Stimulated activated memory B cell treated with anti-CD40 and anti-IgM and Interleukin-4, amounts not matched to agents 10 μg/mL and 1 μg/mL and 100 μg/mL, for 72 hours (primary cell): Measurements from ENCODE around the gene C18orf63.
A peak's percentile ranks its signal among the peaks of the same experiment; 100 is the strongest.

Source experiments
- ATAC-seq: fragments of 150-1000 bp; cut with Tn5 transposase; 2 replicates; pipeline ENCODE4 v1.10.0; 2021
- H3K27ac Mint-ChIP-seq: one replicate; pipeline ENCODE4 v1.8.0; 2022; ENCODE audit warnings: mild to moderate bottlenecking, mixed read lengths
- H3K27me3 Mint-ChIP-seq: one replicate; pipeline ENCODE4 v1.8.0; 2022; ENCODE audit warnings: mixed read lengths
- H3K36me3 Mint-ChIP-seq: one replicate; pipeline ENCODE4 v1.8.0; 2022; ENCODE audit warnings: mixed read lengths
- H3K4me1 Mint-ChIP-seq: one replicate; pipeline ENCODE4 v1.8.0; 2022; ENCODE audit warnings: mixed read lengths
- H3K4me3 Mint-ChIP-seq: one replicate; pipeline ENCODE4 v1.8.0; 2022; ENCODE audit warnings: mild to moderate bottlenecking, moderate library complexity, mixed read lengths
- H3K9me3 Mint-ChIP-seq: one replicate; pipeline ENCODE4 v1.8.0; 2022; ENCODE audit warnings: mixed read lengths

C18orf63 gene

GRCh38 chr18:74395648-74396154 is 80.1 kb downstream of the C18orf63 start:
- Mint-ChIP-seq H3K36me3 (no peaks in the 10 kb centered on the region), H3K27me3 (peaks cover 46% of the 10 kb centered on the region), H3K27ac (no peak overlapping the region), H3K4me1 (no peaks in the 10 kb centered on the region), H3K9me3 (no peaks in the 10 kb centered on the region), H3K4me3 (no peak overlapping the region)
- ATAC-seq = no peak

- Mint-ChIP-seq H3K4me1 (no peaks in the 10 kb centered on the region), H3K27ac (no peak overlapping the region), H3K27me3 (peaks cover 46% of the 10 kb centered on the region), H3K36me3 (no peaks in the 10 kb centered on the region), H3K9me3 (no peaks in the 10 kb centered on the region), H3K4me3 (no peak overlapping the region)
- ATAC-seq = no peak
Measured at GRCh38 chr18:74396171-74397169, 80.8 kb downstream of the C18orf63 start.

GRCh38 chr18:74397572-74397971 is 81.9 kb downstream of the C18orf63 start:
- Mint-ChIP-seq H3K4me3 (no peak overlapping the region), H3K27ac (no peak overlapping the region), H3K27me3 (peaks cover 42% of the 10 kb centered on the region), H3K36me3 (no peaks in the 10 kb centered on the region), H3K9me3 (no peaks in the 10 kb centered on the region), H3K4me1 (no peaks in the 10 kb centered on the region)
- no peak for ATAC-seq

- no peaks in the 10 kb centered on the region for H3K9me3 Mint-ChIP-seq
- no peaks in the 10 kb centered on the region for H3K36me3 Mint-ChIP-seq
- no peaks in the 10 kb centered on the region for H3K4me1 Mint-ChIP-seq
- peaks cover 30% of the 10 kb centered on the region for H3K27me3 Mint-ChIP-seq
- no peak overlapping the region for H3K4me3 Mint-ChIP-seq
- no peak overlapping the region for H3K27ac Mint-ChIP-seq
- no peak for ATAC-seq
Measured at GRCh38 chr18:74399091-74399887, 83.7 kb downstream of the C18orf63 start.

- H3K36me3 Mint-ChIP-seq = no peaks in the 10 kb centered on the region
- H3K27me3 Mint-ChIP-seq = peaks cover 24% of the 10 kb centered on the region
- no peak overlapping the region for H3K4me3 Mint-ChIP-seq
- no peak overlapping the region for H3K27ac Mint-ChIP-seq
- no peaks in the 10 kb centered on the region for H3K9me3 Mint-ChIP-seq
- no peaks in the 10 kb centered on the region for H3K4me1 Mint-ChIP-seq
- ATAC-seq = no peak
Measured at GRCh38 chr18:74400813-74401212, 85.2 kb downstream of the C18orf63 start.

- Mint-ChIP-seq H3K36me3 (no peaks in the 10 kb centered on the region), H3K4me1 (peaks cover 8% of the 10 kb centered on the region), H3K27me3 (peaks cover 10% of the 10 kb centered on the region), H3K9me3 (no peaks in the 10 kb centered on the region), H3K4me3 (no peak overlapping the region), H3K27ac (no peak overlapping the region)
- ATAC-seq = no peak
Measured at GRCh38 chr18:74402806-74403433, 87.3 kb downstream of the C18orf63 start.

GRCh38 chr18:74407888-74408287 is 92.2 kb downstream of the C18orf63 start:
- H3K9me3 Mint-ChIP-seq = peaks cover 3% of the 10 kb centered on the region
- peak overlapping the region; percentile 85 for H3K27ac Mint-ChIP-seq
- H3K4me1 Mint-ChIP-seq = peaks cover 20% of the 10 kb centered on the region
- H3K36me3 Mint-ChIP-seq = no peaks in the 10 kb centered on the region
- H3K27me3 Mint-ChIP-seq = peaks cover 13% of the 10 kb centered on the region
- ATAC-seq = no peak
- peak overlapping the region; percentile 72 for H3K4me3 Mint-ChIP-seq
